Measurements from ENCODE around the gene MAP2K7.

DNA sequence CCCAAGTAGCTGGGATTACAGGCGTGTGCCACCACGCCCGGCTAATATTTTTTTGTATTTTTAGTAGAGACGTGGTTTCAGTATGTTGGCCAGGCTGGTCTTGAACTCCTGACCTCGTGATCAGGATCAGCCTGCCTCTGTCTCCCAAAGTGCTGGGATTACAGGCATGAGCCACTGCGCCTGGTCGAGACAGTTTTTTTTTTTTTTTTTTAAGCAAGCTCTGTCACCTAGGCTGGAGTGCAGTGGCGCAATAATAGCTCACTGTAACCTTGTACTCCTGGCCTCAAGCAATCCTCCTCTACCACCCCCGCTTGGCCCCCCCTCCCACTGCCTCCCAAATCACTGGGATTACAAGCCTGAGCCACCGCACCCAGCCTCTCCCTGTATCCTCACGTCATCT, 6.4 kb upstream of the MAP2K7 start:
- TF ChIP-seq, protein P1, sequence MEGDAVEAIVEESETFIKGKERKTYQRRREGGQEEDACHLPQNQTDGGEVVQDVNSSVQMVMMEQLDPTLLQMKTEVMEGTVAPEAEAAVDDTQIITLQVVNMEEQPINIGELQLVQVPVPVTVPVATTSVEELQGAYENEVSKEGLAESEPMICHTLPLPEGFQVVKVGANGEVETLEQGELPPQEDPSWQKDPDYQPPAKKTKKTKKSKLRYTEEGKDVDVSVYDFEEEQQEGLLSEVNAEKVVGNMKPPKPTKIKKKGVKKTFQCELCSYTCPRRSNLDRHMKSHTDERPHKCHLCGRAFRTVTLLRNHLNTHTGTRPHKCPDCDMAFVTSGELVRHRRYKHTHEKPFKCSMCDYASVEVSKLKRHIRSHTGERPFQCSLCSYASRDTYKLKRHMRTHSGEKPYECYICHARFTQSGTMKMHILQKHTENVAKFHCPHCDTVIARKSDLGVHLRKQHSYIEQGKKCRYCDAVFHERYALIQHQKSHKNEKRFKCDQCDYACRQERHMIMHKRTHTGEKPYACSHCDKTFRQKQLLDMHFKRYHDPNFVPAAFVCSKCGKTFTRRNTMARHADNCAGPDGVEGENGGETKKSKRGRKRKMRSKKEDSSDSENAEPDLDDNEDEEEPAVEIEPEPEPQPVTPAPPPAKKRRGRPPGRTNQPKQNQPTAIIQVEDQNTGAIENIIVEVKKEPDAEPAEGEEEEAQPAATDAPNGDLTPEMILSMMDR (IDR thresholded peaks at IDR 0.05): no peak
- no peak for TF ChIP-seq POLR2A (IDR thresholded peaks at IDR 0.05)
